GM12892 (cell line): ENCODE results near the gene REC114.
"Not testable (repeated sequence)": the region's sequence is repeated elsewhere in the genome, so short reads cannot be mapped to it uniquely, and the experiment has no call there.

ENCODE experiments used
- POLR2A ChIP-seq: IDR thresholded peaks from 2 replicates; pipeline ENCODE4 v1.6.1; 2011; ENCODE audit warnings: low read depth, low read length, control low read depth
- POLR2AphosphoS5 ChIP-seq: IDR thresholded peaks from 2 replicates; pipeline ENCODE4 v1.6.1; 2011; ENCODE audit warnings: low read depth, low read length, control low read depth
- TAF1 ChIP-seq: IDR thresholded peaks from 2 replicates; pipeline ENCODE4 v1.6.1; 2011; ENCODE audit warnings: low read depth, mild to moderate bottlenecking, control low read depth, low read length, borderline replicate concordance

- TF ChIP-seq POLR2AphosphoS5, POLR2A, TAF1: not testable (repeated sequence)
Observed at GRCh38 chr15:73448158-73448758, 5.3 kb downstream of the REC114 start.
